Liver (tissue), 9 donors: ENCODE results near the gene NANOS1. TPM values are rescaled to one million over a fixed set of nuclear protein-coding genes. Genes with fewer than 3 reads are reported as not detected.
A peak's percentile ranks its signal among the peaks of the same experiment; 100 is the strongest.

Experiments
- DNase-seq: peaks from one replicate; pipeline ENCODE4 v3.0.0-alpha.2; 2017; ENCODE audit warnings: low spot score
- H3K27ac ChIP-seq, 2 donors: one replicate each; pipeline ENCODE4 v1.7.0; 2013; ENCODE audit warnings: inconsistent platforms in 2 of 2, low read length in 2 of 2, control low read depth in 1 of 2, low read depth in 1 of 2, mild to moderate bottlenecking in 1 of 2
- H3K27me3 ChIP-seq, 4 donors: one replicate each; pipeline versions ENCODE4 v1.6.1 to v1.7.0; 2013; ENCODE audit warnings: low read length in 3 of 4, inconsistent platforms in 1 of 4, mild to moderate bottlenecking in 1 of 4, moderate library complexity in 1 of 4; ENCODE audit not compliant: control insufficient read depth in 4 of 4, insufficient read depth in 4 of 4
- H3K36me3 ChIP-seq, 4 donors: one replicate each; pipeline versions ENCODE4 v1.6.1 to v1.7.0; 2013; ENCODE audit warnings: low read length in 3 of 4, mild to moderate bottlenecking in 3 of 4, low read depth in 1 of 4, moderate library complexity in 1 of 4; ENCODE audit not compliant: control insufficient read depth in 4 of 4, insufficient read depth in 3 of 4
- H3K4me1 ChIP-seq, 4 donors: one replicate each; pipeline versions ENCODE4 v1.6.1 to v1.7.0; 2013; ENCODE audit warnings: low read length in 3 of 4, mild to moderate bottlenecking in 3 of 4, moderate library complexity in 1 of 4; ENCODE audit not compliant: control insufficient read depth in 4 of 4, insufficient read depth in 4 of 4
- H3K4me3 ChIP-seq, 3 donors: one replicate each; pipeline versions ENCODE4 v1.6.1 to v1.7.0; 2013; ENCODE audit warnings: low read length in 3 of 3, control low read depth in 1 of 3, low read depth in 1 of 3, mild to moderate bottlenecking in 1 of 3
- H3K9ac ChIP-seq, 2 donors: one replicate each; pipeline ENCODE4 v1.7.0; 2013; ENCODE audit warnings: low read length in 2 of 2, mild to moderate bottlenecking in 2 of 2, moderate library complexity in 2 of 2, control low read depth in 1 of 2, low read depth in 1 of 2
- H3K9me3 ChIP-seq, 4 donors: one replicate each; pipeline versions ENCODE4 v1.6.1 to v1.7.0; 2013; ENCODE audit warnings: low read length in 3 of 4; ENCODE audit not compliant: control insufficient read depth in 4 of 4
- FOXA1 ChIP-seq: IDR thresholded peaks from 2 replicates; pipeline ENCODE4 v1.6.1; 2016; ENCODE audit warnings: antibody characterized with exemption
- FOXA2 ChIP-seq: IDR thresholded peaks from 2 replicates; pipeline ENCODE4 v1.6.1; 2016; ENCODE audit warnings: antibody characterized with exemption
- GABPA ChIP-seq, 2 donors: IDR thresholded peaks in 1 of 2; conservative IDR thresholded peaks in 1 of 2; 2 replicates each; pipeline ENCODE4 v1.6.1; 2016; ENCODE audit warnings: antibody characterized with exemption in 2 of 2, mild to moderate bottlenecking in 1 of 2, moderate library complexity in 1 of 2
- HNF4A ChIP-seq, 2 donors: conservative IDR thresholded peaks; 2 replicates each; pipeline ENCODE4 v1.6.1; 2016; ENCODE audit warnings: antibody characterized with exemption in 2 of 2, mild to moderate bottlenecking in 2 of 2
- JUND ChIP-seq, 2 donors: IDR thresholded peaks; 2 replicates each; pipeline ENCODE4 v1.6.1; 2016; ENCODE audit warnings: antibody characterized with exemption in 2 of 2
- RAD21 ChIP-seq, 2 donors: IDR thresholded peaks; 2 replicates each; pipeline ENCODE4 v1.6.1; 2016; ENCODE audit warnings: antibody characterized with exemption in 2 of 2, mild to moderate bottlenecking in 2 of 2
- RXRA ChIP-seq, 2 donors: IDR thresholded peaks; 2 replicates each; pipeline ENCODE4 v1.6.1; 2017 to 2018; ENCODE audit warnings: antibody characterized with exemption in 2 of 2, mild to moderate bottlenecking in 1 of 2
- SP1 ChIP-seq: IDR thresholded peaks from 2 replicates; pipeline ENCODE4 v1.6.1; 2018; ENCODE audit warnings: antibody characterized with exemption, mild to moderate bottlenecking
- TAF1 ChIP-seq: conservative IDR thresholded peaks from 2 replicates; pipeline ENCODE4 v1.6.1; 2016; ENCODE audit warnings: antibody characterized with exemption, mild to moderate bottlenecking
- WGBS: extraction: QIAGEN DNeasy Blood & Tissue Kit; methylation state at CpG from one replicate; pipeline ENCODE4 v1.1.7; 2013; 5-methylcytosine and 5-hydroxymethylcytosine counted together
- polyA plus RNA-seq, 2 donors: library from polyadenylated mRNA; stranded (reverse) in 1 of 2; unstranded in 1 of 2; fragments of 200-250 nt in 1 of 2; fragments of >200 nt in 1 of 2; fragmentation: Nextera tagmentation in 1 of 2; extraction: Ambion mirVana in 1 of 2; gene quantifications; one replicate each; pipeline versions ENCODE4 v1.2.1 to v1.2.3, GENCODE V29; 2013 to 2015
- total RNA-seq, 2 donors: library from RNA; depleted of rRNA; stranded (reverse); fragments of >200 nt; gene quantifications; one replicate each; pipeline ENCODE4 v1.2.3, GENCODE V29; 2014
- TF ChIP-seq, protein P1 (sequence below): fragments of 150-350 bp; IDR thresholded peaks from 2 replicates; pipeline ENCODE4 v1.5.1; 2017; ENCODE audit warnings: improper control_type of control experiment, low read depth, low read length; ENCODE audit not compliant: missing input control
- TF ChIP-seq, protein P2 (sequence below): IDR thresholded peaks from 2 replicates; pipeline ENCODE4 v1.6.1; 2016; ENCODE audit warnings: antibody characterized with exemption, mild to moderate bottlenecking
- TF ChIP-seq, protein P3 (sequence below): IDR thresholded peaks from 2 replicates; pipeline ENCODE4 v1.6.1; 2016; ENCODE audit warnings: antibody characterized with exemption
- TF ChIP-seq, protein P4 (sequence below): IDR thresholded peaks from 2 replicates; pipeline ENCODE4 v1.6.1; 2016; ENCODE audit warnings: antibody characterized with exemption
- donor health status: healthy.
- donor health status: healthy.
- donor health status: healthy.
- donor health status: healthy.
- donor health status: healthy.

Gene NANOS1
- total and polyA plus RNA-seq, 4 donors = 0.07 to 1.1 (median 0.10) TPM

DNA sequence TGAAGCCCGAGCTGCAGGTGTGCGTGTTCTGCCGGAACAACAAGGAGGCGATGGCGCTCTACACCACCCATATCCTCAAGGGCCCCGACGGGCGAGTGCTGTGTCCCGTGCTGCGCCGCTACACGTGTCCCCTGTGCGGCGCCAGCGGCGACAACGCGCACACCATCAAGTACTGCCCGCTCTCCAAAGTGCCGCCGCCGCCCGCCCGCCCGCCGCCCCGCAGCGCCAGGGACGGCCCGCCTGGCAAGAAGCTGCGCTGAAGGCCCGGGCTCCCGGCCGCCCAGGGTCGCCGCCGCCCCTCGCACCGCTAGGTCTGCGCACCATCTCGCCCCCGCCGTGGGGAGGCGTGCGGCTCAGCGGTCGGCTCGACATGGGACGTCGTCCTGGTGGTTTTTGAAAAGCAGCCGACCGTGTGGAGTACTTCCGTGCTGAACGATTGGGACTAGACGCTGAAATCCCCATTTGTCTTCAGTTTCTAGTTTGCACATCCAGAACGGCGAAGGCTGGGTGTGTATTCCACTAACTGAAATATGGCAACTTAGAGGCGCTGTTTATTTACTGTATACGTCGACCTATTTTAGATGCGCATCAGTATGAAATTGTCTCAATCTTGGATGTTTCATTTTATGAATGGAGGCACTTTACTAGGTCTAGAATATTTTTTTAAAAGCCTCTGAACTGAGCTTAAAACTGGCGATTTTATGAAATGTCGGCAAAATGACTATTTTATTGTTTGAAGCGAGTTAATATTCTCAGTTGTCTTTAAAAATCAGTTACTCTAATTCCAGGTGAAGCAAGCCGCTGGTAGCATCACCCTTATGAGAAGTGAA is 1.1 kb downstream of the NANOS1 start:
- H3K27ac ChIP-seq = no peak overlapping the region
- peaks cover 7 to 17% (median 12%) of the 10 kb centered on the region in 4 donors for H3K4me1 ChIP-seq
- H3K27me3 ChIP-seq = no peaks in the 10 kb centered on the region
- H3K9ac ChIP-seq = no peak overlapping the region
- TF ChIP-seq SP1 = no peak
- no peak for TF ChIP-seq JUND (IDR thresholded peaks at IDR 0.05)
- H3K36me3 ChIP-seq = peaks cover 4 to 21% (median 16%) of the 10 kb centered on the region in 4 donors
- H3K9me3 ChIP-seq = no peaks in the 10 kb centered on the region
- H3K4me3 ChIP-seq = peak overlapping the region in 1 of 3 donors; percentile 66
- peak; percentile 55 for DNase-seq
- 9% methylated on average over 65 of the region's 65 CpGs for WGBS

DNA sequence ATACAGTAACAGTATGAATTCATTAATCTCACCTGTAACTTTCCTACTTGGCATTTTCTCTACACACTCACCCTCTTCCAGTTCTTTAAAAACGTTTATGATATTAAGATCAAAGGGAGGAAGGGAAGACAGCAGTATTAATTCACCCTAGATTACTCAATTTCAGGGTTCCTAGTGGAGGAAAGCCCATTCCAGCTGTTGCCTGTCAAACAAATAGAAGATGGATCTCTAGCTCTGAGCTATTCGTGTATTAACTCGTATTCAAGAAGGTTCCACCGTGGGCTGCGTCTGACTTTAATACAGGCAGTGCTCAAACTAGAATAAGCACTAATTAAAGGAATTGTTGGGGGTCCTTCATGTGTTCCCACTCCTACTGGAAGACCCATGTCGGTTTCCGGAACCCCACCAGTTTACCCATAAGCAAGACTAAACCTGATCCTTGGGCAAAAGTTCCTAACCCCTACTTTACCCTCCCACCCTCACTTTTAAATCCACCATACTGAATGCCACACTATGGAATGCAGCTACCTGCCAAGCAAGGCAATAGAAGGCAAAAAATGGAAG is 2.1 kb downstream of the NANOS1 start:
- H3K9ac ChIP-seq = no peak overlapping the region
- no peaks in the 10 kb centered on the region for H3K27me3 ChIP-seq
- WGBS = 83% methylated on average over 7 of the region's 7 CpGs
- H3K4me3 ChIP-seq = no peak overlapping the region
- no peak overlapping the region for H3K27ac ChIP-seq
- H3K4me1 ChIP-seq = peaks cover 7 to 17% (median 12%) of the 10 kb centered on the region in 4 donors
- DNase-seq = no peak
- H3K36me3 ChIP-seq = peaks cover 4 to 28% (median 25%) of the 10 kb centered on the region in 4 donors
- H3K9me3 ChIP-seq = no peaks in the 10 kb centered on the region
- no peak for TF ChIP-seq FOXA1
- no peak for TF ChIP-seq SP1
- TF ChIP-seq RAD21 (IDR thresholded peaks at IDR 0.05) = no peak
- TF ChIP-seq, protein P1, sequence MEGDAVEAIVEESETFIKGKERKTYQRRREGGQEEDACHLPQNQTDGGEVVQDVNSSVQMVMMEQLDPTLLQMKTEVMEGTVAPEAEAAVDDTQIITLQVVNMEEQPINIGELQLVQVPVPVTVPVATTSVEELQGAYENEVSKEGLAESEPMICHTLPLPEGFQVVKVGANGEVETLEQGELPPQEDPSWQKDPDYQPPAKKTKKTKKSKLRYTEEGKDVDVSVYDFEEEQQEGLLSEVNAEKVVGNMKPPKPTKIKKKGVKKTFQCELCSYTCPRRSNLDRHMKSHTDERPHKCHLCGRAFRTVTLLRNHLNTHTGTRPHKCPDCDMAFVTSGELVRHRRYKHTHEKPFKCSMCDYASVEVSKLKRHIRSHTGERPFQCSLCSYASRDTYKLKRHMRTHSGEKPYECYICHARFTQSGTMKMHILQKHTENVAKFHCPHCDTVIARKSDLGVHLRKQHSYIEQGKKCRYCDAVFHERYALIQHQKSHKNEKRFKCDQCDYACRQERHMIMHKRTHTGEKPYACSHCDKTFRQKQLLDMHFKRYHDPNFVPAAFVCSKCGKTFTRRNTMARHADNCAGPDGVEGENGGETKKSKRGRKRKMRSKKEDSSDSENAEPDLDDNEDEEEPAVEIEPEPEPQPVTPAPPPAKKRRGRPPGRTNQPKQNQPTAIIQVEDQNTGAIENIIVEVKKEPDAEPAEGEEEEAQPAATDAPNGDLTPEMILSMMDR = no peak
- TF ChIP-seq, protein P2, sequence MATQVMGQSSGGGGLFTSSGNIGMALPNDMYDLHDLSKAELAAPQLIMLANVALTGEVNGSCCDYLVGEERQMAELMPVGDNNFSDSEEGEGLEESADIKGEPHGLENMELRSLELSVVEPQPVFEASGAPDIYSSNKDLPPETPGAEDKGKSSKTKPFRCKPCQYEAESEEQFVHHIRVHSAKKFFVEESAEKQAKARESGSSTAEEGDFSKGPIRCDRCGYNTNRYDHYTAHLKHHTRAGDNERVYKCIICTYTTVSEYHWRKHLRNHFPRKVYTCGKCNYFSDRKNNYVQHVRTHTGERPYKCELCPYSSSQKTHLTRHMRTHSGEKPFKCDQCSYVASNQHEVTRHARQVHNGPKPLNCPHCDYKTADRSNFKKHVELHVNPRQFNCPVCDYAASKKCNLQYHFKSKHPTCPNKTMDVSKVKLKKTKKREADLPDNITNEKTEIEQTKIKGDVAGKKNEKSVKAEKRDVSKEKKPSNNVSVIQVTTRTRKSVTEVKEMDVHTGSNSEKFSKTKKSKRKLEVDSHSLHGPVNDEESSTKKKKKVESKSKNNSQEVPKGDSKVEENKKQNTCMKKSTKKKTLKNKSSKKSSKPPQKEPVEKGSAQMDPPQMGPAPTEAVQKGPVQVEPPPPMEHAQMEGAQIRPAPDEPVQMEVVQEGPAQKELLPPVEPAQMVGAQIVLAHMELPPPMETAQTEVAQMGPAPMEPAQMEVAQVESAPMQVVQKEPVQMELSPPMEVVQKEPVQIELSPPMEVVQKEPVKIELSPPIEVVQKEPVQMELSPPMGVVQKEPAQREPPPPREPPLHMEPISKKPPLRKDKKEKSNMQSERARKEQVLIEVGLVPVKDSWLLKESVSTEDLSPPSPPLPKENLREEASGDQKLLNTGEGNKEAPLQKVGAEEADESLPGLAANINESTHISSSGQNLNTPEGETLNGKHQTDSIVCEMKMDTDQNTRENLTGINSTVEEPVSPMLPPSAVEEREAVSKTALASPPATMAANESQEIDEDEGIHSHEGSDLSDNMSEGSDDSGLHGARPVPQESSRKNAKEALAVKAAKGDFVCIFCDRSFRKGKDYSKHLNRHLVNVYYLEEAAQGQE = no peak
- TF ChIP-seq, protein P3, sequence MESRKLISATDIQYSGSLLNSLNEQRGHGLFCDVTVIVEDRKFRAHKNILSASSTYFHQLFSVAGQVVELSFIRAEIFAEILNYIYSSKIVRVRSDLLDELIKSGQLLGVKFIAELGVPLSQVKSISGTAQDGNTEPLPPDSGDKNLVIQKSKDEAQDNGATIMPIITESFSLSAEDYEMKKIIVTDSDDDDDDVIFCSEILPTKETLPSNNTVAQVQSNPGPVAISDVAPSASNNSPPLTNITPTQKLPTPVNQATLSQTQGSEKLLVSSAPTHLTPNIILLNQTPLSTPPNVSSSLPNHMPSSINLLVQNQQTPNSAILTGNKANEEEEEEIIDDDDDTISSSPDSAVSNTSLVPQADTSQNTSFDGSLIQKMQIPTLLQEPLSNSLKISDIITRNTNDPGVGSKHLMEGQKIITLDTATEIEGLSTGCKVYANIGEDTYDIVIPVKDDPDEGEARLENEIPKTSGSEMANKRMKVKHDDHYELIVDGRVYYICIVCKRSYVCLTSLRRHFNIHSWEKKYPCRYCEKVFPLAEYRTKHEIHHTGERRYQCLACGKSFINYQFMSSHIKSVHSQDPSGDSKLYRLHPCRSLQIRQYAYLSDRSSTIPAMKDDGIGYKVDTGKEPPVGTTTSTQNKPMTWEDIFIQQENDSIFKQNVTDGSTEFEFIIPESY = no peak
- no peak for TF ChIP-seq TAF1
- TF ChIP-seq RXRA (IDR thresholded peaks at IDR 0.05) = no peak
- TF ChIP-seq GABPA (IDR thresholded peaks at IDR 0.05 in 1 of 2, conservative IDR thresholded peaks at IDR 0.05 in 1 of 2) = no peak
- TF ChIP-seq, protein P4, sequence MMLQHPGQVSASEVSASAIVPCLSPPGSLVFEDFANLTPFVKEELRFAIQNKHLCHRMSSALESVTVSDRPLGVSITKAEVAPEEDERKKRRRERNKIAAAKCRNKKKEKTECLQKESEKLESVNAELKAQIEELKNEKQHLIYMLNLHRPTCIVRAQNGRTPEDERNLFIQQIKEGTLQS = no peak
- TF ChIP-seq HNF4A (conservative IDR thresholded peaks at IDR 0.05) = no peak
- no peak for TF ChIP-seq FOXA2
- TF ChIP-seq JUND (IDR thresholded peaks at IDR 0.05) = no peak
